Spinal cord (tissue), 10 donors: ENCODE results near the gene CARD10. TPM values are rescaled to one million over a fixed set of nuclear protein-coding genes. Genes with fewer than 3 reads are reported as not detected.
A peak's percentile ranks its signal among the peaks of the same experiment; 100 is the strongest.

Source experiments
- DNase-seq, 6 donors: peaks; one replicate each; pipeline versions ENCODE4 v3.0.0 to v3.0.0-alpha.2; 2013 to 2015; ENCODE audit warnings: low spot score in 6 of 6, low read depth in 4 of 6
- H3K27ac ChIP-seq: one replicate; pipeline ENCODE4 v1.5.1; 2013; ENCODE audit warnings: low read depth, low read length, control low read depth
- H3K27me3 ChIP-seq: one replicate; pipeline ENCODE4 v1.6.1; 2013; ENCODE audit warnings: low read length; ENCODE audit not compliant: control insufficient read depth, insufficient read depth
- H3K36me3 ChIP-seq: one replicate; pipeline ENCODE4 v1.6.1; 2013; ENCODE audit warnings: low read length; ENCODE audit not compliant: control insufficient read depth, insufficient read depth
- H3K4me1 ChIP-seq: one replicate; pipeline ENCODE4 v1.6.1; 2013; ENCODE audit warnings: low read length; ENCODE audit not compliant: control insufficient read depth, insufficient read depth
- H3K4me3 ChIP-seq: one replicate; pipeline ENCODE4 v1.5.1; 2013; ENCODE audit warnings: low read depth, low read length, control low read depth
- H3K9me3 ChIP-seq: one replicate; pipeline ENCODE4 v1.6.1; 2013; ENCODE audit warnings: low read length; ENCODE audit not compliant: control insufficient read depth, insufficient read depth
- WGBS: methylation state at CpG from one replicate; pipeline ENCODE4 v1.1.5; 2013; ENCODE audit warnings: missing lambda C conversion rate; ENCODE audit not compliant: insufficient coverage; 5-methylcytosine and 5-hydroxymethylcytosine counted together
- long read RNA-seq, 4 donors: transcript quantifications; one replicate each; lab custom pipeline, GENCODE V29; 2026
- polyA plus RNA-seq, 2 donors: library from polyadenylated mRNA; unstranded; fragments of 120-200 nt; gene quantifications; one replicate each; pipeline ENCODE4 v1.2.1, GENCODE V29; 2013; ENCODE audit not compliant: insufficient read length in 2 of 2
- total RNA-seq, 2 donors: library from RNA; depleted of rRNA in 1 of 2; stranded (reverse); fragments of 120-200 nt in 1 of 2; fragments of >200 nt in 1 of 2; gene quantifications; one replicate each; pipeline versions ENCODE4 v1.2.3 to v1.2.4, GENCODE V29; 2013 to 2014
- donor health status: healthy.

The CARD10 gene, protein sequence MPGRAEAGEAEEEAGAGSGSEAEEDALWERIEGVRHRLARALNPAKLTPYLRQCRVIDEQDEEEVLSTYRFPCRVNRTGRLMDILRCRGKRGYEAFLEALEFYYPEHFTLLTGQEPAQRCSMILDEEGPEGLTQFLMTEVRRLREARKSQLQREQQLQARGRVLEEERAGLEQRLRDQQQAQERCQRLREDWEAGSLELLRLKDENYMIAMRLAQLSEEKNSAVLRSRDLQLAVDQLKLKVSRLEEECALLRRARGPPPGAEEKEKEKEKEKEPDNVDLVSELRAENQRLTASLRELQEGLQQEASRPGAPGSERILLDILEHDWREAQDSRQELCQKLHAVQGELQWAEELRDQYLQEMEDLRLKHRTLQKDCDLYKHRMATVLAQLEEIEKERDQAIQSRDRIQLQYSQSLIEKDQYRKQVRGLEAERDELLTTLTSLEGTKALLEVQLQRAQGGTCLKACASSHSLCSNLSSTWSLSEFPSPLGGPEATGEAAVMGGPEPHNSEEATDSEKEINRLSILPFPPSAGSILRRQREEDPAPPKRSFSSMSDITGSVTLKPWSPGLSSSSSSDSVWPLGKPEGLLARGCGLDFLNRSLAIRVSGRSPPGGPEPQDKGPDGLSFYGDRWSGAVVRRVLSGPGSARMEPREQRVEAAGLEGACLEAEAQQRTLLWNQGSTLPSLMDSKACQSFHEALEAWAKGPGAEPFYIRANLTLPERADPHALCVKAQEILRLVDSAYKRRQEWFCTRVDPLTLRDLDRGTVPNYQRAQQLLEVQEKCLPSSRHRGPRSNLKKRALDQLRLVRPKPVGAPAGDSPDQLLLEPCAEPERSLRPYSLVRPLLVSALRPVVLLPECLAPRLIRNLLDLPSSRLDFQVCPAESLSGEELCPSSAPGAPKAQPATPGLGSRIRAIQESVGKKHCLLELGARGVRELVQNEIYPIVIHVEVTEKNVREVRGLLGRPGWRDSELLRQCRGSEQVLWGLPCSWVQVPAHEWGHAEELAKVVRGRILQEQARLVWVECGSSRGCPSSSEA
- total RNA-seq: 10 to 100 TPM in 1 of 2 donors, 1 to 10 TPM in 1; 4.0 to 12.6 TPM
- 10 to 100 TPM; 13.0 to 14.6 TPM for polyA plus RNA-seq
- long read RNA-seq, donor 1, partial matches to known transcripts: 0 of 2 reads
- long read RNA-seq, donor 1, other reads (novel, unspliced or antisense): 0 of 2 reads
- long read RNA-seq, donor 2, full-length matches to known transcripts: 2 of 2 reads
- long read RNA-seq, donor 2, partial matches to known transcripts: 0 of 2 reads
- long read RNA-seq, donor 2, other reads (novel, unspliced or antisense): 0 of 2 reads
- long read RNA-seq, donor 3, partial matches to known transcripts: 0 of 1 reads
- long read RNA-seq, donor 3, other reads (novel, unspliced or antisense): 0 of 1 reads
- long read RNA-seq, donor 4, full-length matches to known transcripts: 3 of 16 reads
- long read RNA-seq, donor 4, partial matches to known transcripts: 13 of 16 reads
- long read RNA-seq, donor 4, other reads (novel, unspliced or antisense): 0 of 16 reads

GRCh38 chr22:37519268-37520195 lies at the start of gene CARD10:
Gene CARD10, minus strand, starts transcription at chr22:37519415. Its CDS starts 215 bp downstream, at chr22:37519200.
- Histone ChIP-seq H3K27ac (no peak within 1 kb of the TSS), H3K36me3 (peaks cover 13% of the 10 kb centered on the region), H3K9me3 (no peaks in the 10 kb centered on the region), H3K4me1 (peaks cover 23% of the 10 kb centered on the region), H3K27me3 (peaks cover 10% of the 10 kb centered on the region), H3K4me3 (peak within 1 kb of the TSS; percentile 39)
- 3% methylated on average over 99 of the region's 99 CpGs for WGBS
- DNase-seq: peak in 1 of 6 donors; percentile 28

- 81% methylated on average over 10 of the region's 14 CpGs for WGBS
- Histone ChIP-seq H3K36me3 (peaks cover 35% of the 10 kb centered on the region), H3K4me1 (peaks cover 59% of the 10 kb centered on the region), H3K27ac (no peak overlapping the region), H3K27me3 (no peaks in the 10 kb centered on the region), H3K9me3 (no peaks in the 10 kb centered on the region), H3K4me3 (no peak overlapping the region)
- DNase-seq: no peak
Measured at GRCh38 chr22:37568448-37569008, 49.3 kb upstream of the CARD10 start.

DNA sequence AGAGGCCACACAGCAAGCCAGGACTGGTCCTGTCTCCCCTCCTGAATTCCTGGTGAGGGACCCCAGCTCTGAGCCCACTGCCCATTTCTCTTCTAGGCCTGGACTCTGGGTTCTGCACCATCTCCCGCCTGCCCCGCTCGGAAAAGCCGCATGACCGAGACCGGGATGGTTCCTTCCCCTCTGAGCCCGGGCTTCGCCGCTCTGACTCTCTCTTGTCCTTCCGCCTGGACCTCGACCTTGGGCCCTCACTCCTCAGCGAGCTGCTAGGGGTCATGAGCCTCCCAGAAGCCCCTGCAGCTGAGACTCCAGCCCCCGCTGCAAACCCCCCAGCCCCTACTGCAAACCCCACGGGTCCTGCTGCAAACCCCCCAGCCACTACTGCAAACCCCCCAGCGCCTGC lies 48.8 kb upstream of the CARD10 start:
- 95% methylated on average over 12 of the region's 15 CpGs for WGBS
- H3K9me3 ChIP-seq: no peaks in the 10 kb centered on the region
- peaks cover 35% of the 10 kb centered on the region for H3K36me3 ChIP-seq
- H3K4me1 ChIP-seq: peaks cover 64% of the 10 kb centered on the region
- DNase-seq: no peak
- no peak overlapping the region for H3K27ac ChIP-seq
- no peaks in the 10 kb centered on the region for H3K27me3 ChIP-seq
- no peak overlapping the region for H3K4me3 ChIP-seq

DNA sequence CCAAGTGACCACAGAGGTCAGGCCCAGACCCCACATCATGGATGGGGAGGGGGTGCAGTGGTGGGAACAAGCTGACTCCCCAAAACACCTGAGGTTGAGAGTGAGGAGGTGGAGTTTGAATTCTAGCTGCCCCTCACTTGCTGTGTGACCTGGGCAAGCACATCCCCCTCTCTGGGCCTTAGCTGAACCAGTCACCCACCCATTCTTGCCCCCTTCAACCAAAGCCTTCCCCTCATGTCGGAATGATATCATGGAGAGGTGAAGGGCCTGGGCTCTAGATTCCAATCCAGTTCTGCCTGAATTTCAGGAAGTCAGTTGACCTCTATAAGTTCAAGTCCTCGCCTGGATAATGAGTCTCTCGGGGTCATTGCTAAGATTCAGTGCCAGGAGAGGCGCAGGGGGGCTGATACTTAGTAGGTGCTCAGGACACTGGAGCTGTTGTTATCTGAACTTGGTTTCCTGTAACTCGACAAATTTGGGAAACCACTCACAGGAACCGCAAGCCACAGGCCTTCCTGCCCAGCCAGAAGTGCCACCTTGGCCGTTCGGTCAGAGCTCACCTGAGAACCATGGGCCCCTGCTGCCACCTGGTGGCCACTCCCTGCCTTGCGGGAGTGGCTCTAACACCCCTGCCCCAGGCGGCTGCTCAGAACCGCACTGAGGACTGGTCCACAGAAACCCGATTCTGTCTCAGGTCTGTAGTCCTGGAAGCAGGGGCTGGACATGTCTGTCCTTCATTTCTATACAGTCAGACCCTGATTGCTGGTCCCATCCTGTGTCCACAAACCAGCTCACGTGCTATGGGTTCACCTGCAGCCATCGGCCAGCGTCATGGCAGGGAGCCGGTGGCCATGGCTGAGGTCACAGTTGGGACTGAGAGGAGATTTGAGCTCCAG lies 47.9 kb upstream of the CARD10 start:
- no peak overlapping the region for H3K4me3 ChIP-seq
- peaks cover 37% of the 10 kb centered on the region for H3K36me3 ChIP-seq
- DNase-seq: peak in 2 of 6 donors; percentile 85 to 92
- H3K9me3 ChIP-seq: no peaks in the 10 kb centered on the region
- H3K4me1 ChIP-seq: peaks cover 73% of the 10 kb centered on the region
- 44% methylated on average over 14 of the region's 16 CpGs for WGBS
- H3K27ac ChIP-seq: no peak overlapping the region
- H3K27me3 ChIP-seq: peaks cover 2% of the 10 kb centered on the region

GRCh38 chr22:37566329-37566837 lies 47.2 kb upstream of the CARD10 start:
- H3K4me1 ChIP-seq: peaks cover 80% of the 10 kb centered on the region
- no peak for DNase-seq

DNA sequence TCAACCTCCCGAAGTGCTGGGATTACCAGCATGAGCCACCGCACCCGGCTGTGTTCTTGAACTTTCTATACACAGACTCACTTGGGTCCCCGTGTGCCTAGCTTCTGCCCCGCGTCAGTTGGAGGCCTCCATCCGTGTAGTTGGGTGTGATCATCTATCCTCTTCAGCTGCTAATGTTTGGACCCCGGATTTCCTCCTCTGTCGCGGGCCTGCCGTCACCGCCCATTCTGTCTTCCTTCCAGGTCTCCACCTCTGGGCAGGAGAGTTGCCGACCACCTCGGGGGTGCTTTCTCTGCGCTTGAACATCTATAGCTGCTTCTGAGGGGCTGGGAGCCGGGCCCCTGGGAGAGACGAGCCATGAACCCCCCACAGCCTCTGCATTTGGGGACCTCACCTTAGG lies 46.6 kb upstream of the CARD10 start:
- H3K4me1 ChIP-seq: peaks cover 86% of the 10 kb centered on the region
- 79% methylated on average over 17 of the region's 17 CpGs for WGBS
- DNase-seq: no peak
- no peaks in the 10 kb centered on the region for H3K9me3 ChIP-seq
- no peak overlapping the region for H3K4me3 ChIP-seq
- H3K27ac ChIP-seq: no peak overlapping the region
- peaks cover 43% of the 10 kb centered on the region for H3K36me3 ChIP-seq
- H3K27me3 ChIP-seq: peaks cover 13% of the 10 kb centered on the region

More at GRCh38 chr22:37566329-37566837, 47.2 kb upstream of the CARD10 start:
- no peak overlapping the region for H3K4me3 ChIP-seq
- H3K9me3 ChIP-seq: no peaks in the 10 kb centered on the region
- H3K36me3 ChIP-seq: peaks cover 43% of the 10 kb centered on the region
- H3K27me3 ChIP-seq: peaks cover 8% of the 10 kb centered on the region
- H3K27ac ChIP-seq: no peak overlapping the region
- 80% methylated on average over 28 of the region's 28 CpGs for WGBS

GRCh38 chr22:37564111-37564711 lies 45.0 kb upstream of the CARD10 start:
- H3K27ac ChIP-seq: peak overlapping the region; percentile 86
- no peak for DNase-seq
- peaks cover 17% of the 10 kb centered on the region for H3K27me3 ChIP-seq
- 52% methylated on average over 5 of the region's 7 CpGs for WGBS
- no peak overlapping the region for H3K4me3 ChIP-seq
- peaks cover 93% of the 10 kb centered on the region for H3K4me1 ChIP-seq
- H3K9me3 ChIP-seq: no peaks in the 10 kb centered on the region
- peaks cover 43% of the 10 kb centered on the region for H3K36me3 ChIP-seq
